Activated T-helper 1 cell treated with anti-CD3 and anti-CD28 coated beads, Interleukin-12 subunit alpha, Interleukin-12 subunit beta, Interleukin-2, Interleukin-4 antibody, amounts not matched to agents 30 ng/mL and 10 ng/mL and 1 ng/mL, durations not matched to agents 14 hours and 24 hours and 36 hours (primary cell): ENCODE data around the gene ORMDL2. TPM values are rescaled to one million over a fixed set of nuclear protein-coding genes. Genes with fewer than 3 reads are reported as not detected.
"Not testable (repeated sequence)": the region's sequence is repeated elsewhere in the genome, so short reads cannot be mapped to it uniquely, and the experiment has no call there.

ENCODE experiments used
- DNase-seq: peaks from one replicate; pipeline ENCODE4 v3.0.0; 2021; ENCODE audit warnings: low spot score
- H3K27ac Mint-ChIP-seq: one replicate; pipeline ENCODE4 v1.8.0; 2021; ENCODE audit warnings: mild to moderate bottlenecking, mixed read lengths
- H3K27me3 Mint-ChIP-seq: one replicate; pipeline ENCODE4 v1.8.0; 2022; ENCODE audit warnings: mild to moderate bottlenecking, moderate library complexity, mixed read lengths; ENCODE audit not compliant: insufficient read depth
- H3K36me3 Mint-ChIP-seq: one replicate; pipeline ENCODE4 v1.8.0; 2021; ENCODE audit warnings: low read depth, mixed read lengths
- H3K4me1 Mint-ChIP-seq: one replicate; pipeline ENCODE4 v1.8.0; 2021; ENCODE audit warnings: low read depth, mixed read lengths
- H3K4me3 Mint-ChIP-seq: one replicate; pipeline ENCODE4 v1.8.0; 2021; ENCODE audit warnings: mild to moderate bottlenecking, moderate library complexity, mixed read lengths
- H3K9me3 Mint-ChIP-seq: one replicate; pipeline ENCODE4 v1.8.0; 2021; ENCODE audit warnings: mixed read lengths
- intact Hi-C: fragments of 100-400 bp; cut with micrococcal nuclease; formaldehyde crosslinking; loops from one replicate; pipeline ENCODE4 v1.15.1; 2024
- total RNA-seq: library from RNA; stranded (reverse); gene quantifications from 2 replicates; pipeline ENCODE4 v1.2.3, GENCODE V29; 2022

ORMDL2 gene
- total RNA-seq, 1 donor from 2014 or later = 58.9 TPM

- DNase-seq = no peak
Measured at GRCh38 chr12:55845785-55846496, 28.1 kb downstream of the ORMDL2 start.

GRCh38 chr12:55847033-55847432 lies 29.2 kb downstream of the ORMDL2 start:
- intact Hi-C loops = no loop called here
- Mint-ChIP-seq H3K36me3 (no peaks in the 10 kb centered on the region), H3K9me3 (no peaks in the 10 kb centered on the region), H3K27ac (peak overlapping the region; percentile 2), H3K4me1 (peaks cover 7% of the 10 kb centered on the region), H3K4me3 (no peak overlapping the region), H3K27me3 (peaks cover 19% of the 10 kb centered on the region)
- DNase-seq = no peak

More at GRCh38 chr12:55845785-55846496, 28.1 kb downstream of the ORMDL2 start:
- intact Hi-C loops = no loop called here
- no peaks in the 10 kb centered on the region for H3K36me3 Mint-ChIP-seq
- no peak overlapping the region for H3K27ac Mint-ChIP-seq
- H3K4me3 Mint-ChIP-seq = no peak overlapping the region
- peaks cover 11% of the 10 kb centered on the region for H3K27me3 Mint-ChIP-seq
- H3K9me3 Mint-ChIP-seq = no peaks in the 10 kb centered on the region
- H3K4me1 Mint-ChIP-seq = peaks cover 7% of the 10 kb centered on the region

GRCh38 chr12:55847603-55848291 lies 29.9 kb downstream of the ORMDL2 start:
- Mint-ChIP-seq H3K27ac (peak overlapping the region; percentile 28), H3K9me3 (no peaks in the 10 kb centered on the region), H3K4me1 (peaks cover 7% of the 10 kb centered on the region), H3K27me3 (peaks cover 25% of the 10 kb centered on the region), H3K4me3 (no peak overlapping the region), H3K36me3 (no peaks in the 10 kb centered on the region)
- no peak for DNase-seq
- intact Hi-C loops = no loop called here

- H3K27ac Mint-ChIP-seq = no peak overlapping the region
- no peaks in the 10 kb centered on the region for H3K9me3 Mint-ChIP-seq
- no peaks in the 10 kb centered on the region for H3K36me3 Mint-ChIP-seq
- H3K4me3 Mint-ChIP-seq = no peak overlapping the region
- intact Hi-C loops = no loop called here
- H3K27me3 Mint-ChIP-seq = peaks cover 26% of the 10 kb centered on the region
- peaks cover 7% of the 10 kb centered on the region for H3K4me1 Mint-ChIP-seq
- no peak for DNase-seq
Measured at GRCh38 chr12:55849616-55850343, 31.9 kb downstream of the ORMDL2 start.

- H3K9me3 Mint-ChIP-seq = no peaks in the 10 kb centered on the region
- no peak for DNase-seq
- H3K4me1 Mint-ChIP-seq = peaks cover 7% of the 10 kb centered on the region
- no peak overlapping the region for H3K4me3 Mint-ChIP-seq
- intact Hi-C loops = no loop called here
- H3K27me3 Mint-ChIP-seq = peaks cover 26% of the 10 kb centered on the region
- no peaks in the 10 kb centered on the region for H3K36me3 Mint-ChIP-seq
- no peak overlapping the region for H3K27ac Mint-ChIP-seq
Measured at GRCh38 chr12:55850401-55850800, 32.6 kb downstream of the ORMDL2 start.

- intact Hi-C loops = no loop called here
- Mint-ChIP-seq H3K9me3 (no peaks in the 10 kb centered on the region), H3K36me3 (no peaks in the 10 kb centered on the region), H3K4me1 (peaks cover 7% of the 10 kb centered on the region), H3K4me3 (no peak overlapping the region), H3K27ac (no peak overlapping the region), H3K27me3 (peaks cover 26% of the 10 kb centered on the region)
- no peak for DNase-seq
Measured at GRCh38 chr12:55850893-55851292, 33.1 kb downstream of the ORMDL2 start.

- H3K4me1 Mint-ChIP-seq = peaks cover 2% of the 10 kb centered on the region
- H3K27me3 Mint-ChIP-seq = peaks cover 24% of the 10 kb centered on the region
Measured at GRCh38 chr12:55852740-55853139, 34.9 kb downstream of the ORMDL2 start.

GRCh38 chr12:55861396-55861795 lies 43.6 kb downstream of the ORMDL2 start:
- no peak overlapping the region for H3K27ac Mint-ChIP-seq
- H3K9me3 Mint-ChIP-seq = peaks cover 4% of the 10 kb centered on the region
- intact Hi-C loops = no loop called here
- no peak overlapping the region for H3K4me3 Mint-ChIP-seq
- no peaks in the 10 kb centered on the region for H3K4me1 Mint-ChIP-seq
- no peaks in the 10 kb centered on the region for H3K36me3 Mint-ChIP-seq
- no peak for DNase-seq
- peaks cover 5% of the 10 kb centered on the region for H3K27me3 Mint-ChIP-seq

More at GRCh38 chr12:55852740-55853139, 34.9 kb downstream of the ORMDL2 start:
- Mint-ChIP-seq H3K36me3 (no peaks in the 10 kb centered on the region), H3K27ac (no peak overlapping the region), H3K4me3 (no peak overlapping the region), H3K9me3 (no peaks in the 10 kb centered on the region)
- intact Hi-C loops = no loop called here
- DNase-seq = no peak

- H3K9me3 Mint-ChIP-seq = peaks cover 4% of the 10 kb centered on the region
- no peak overlapping the region for H3K4me3 Mint-ChIP-seq
- H3K36me3 Mint-ChIP-seq = no peaks in the 10 kb centered on the region
- peaks cover 5% of the 10 kb centered on the region for H3K27me3 Mint-ChIP-seq
- no peak overlapping the region for H3K27ac Mint-ChIP-seq
- no peak for DNase-seq
- intact Hi-C loops = no loop called here
- H3K4me1 Mint-ChIP-seq = no peaks in the 10 kb centered on the region
Measured at GRCh38 chr12:55861871-55862270, 44.0 kb downstream of the ORMDL2 start.

GRCh38 chr12:55862286-55862685 lies 44.4 kb downstream of the ORMDL2 start:
- H3K27me3 Mint-ChIP-seq = peaks cover 5% of the 10 kb centered on the region
- H3K27ac Mint-ChIP-seq = no peak overlapping the region
- intact Hi-C loops = no loop called here
- DNase-seq = no peak
- H3K9me3 Mint-ChIP-seq = peaks cover 4% of the 10 kb centered on the region
- H3K4me1 Mint-ChIP-seq = no peaks in the 10 kb centered on the region
- H3K4me3 Mint-ChIP-seq = no peak overlapping the region
- no peaks in the 10 kb centered on the region for H3K36me3 Mint-ChIP-seq

GRCh38 chr12:55862931-55863330 lies 45.1 kb downstream of the ORMDL2 start:
- H3K4me3 Mint-ChIP-seq, H3K27me3 Mint-ChIP-seq, DNase-seq, H3K27ac Mint-ChIP-seq, H3K36me3 Mint-ChIP-seq, H3K4me1 Mint-ChIP-seq, intact Hi-C loops, H3K9me3 Mint-ChIP-seq: not testable (repeated sequence)

- Mint-ChIP-seq H3K4me3 (no peak overlapping the region), H3K27ac (no peak overlapping the region), H3K36me3 (no peaks in the 10 kb centered on the region), H3K9me3 (peaks cover 4% of the 10 kb centered on the region), H3K27me3 (peaks cover 2% of the 10 kb centered on the region), H3K4me1 (no peaks in the 10 kb centered on the region)
- intact Hi-C loops = no loop called here
- no peak for DNase-seq
Measured at GRCh38 chr12:55865327-55865726, 47.5 kb downstream of the ORMDL2 start.

GRCh38 chr12:55866454-55867004 lies 48.7 kb downstream of the ORMDL2 start:
- intact Hi-C loops, H3K4me1 Mint-ChIP-seq, H3K4me3 Mint-ChIP-seq, H3K36me3 Mint-ChIP-seq, H3K27ac Mint-ChIP-seq, H3K9me3 Mint-ChIP-seq, DNase-seq, H3K27me3 Mint-ChIP-seq: not testable (repeated sequence)
